Vagina (tissue), 2 donors: ENCODE measurements around the gene NAGS.

Experiments
- POLR2A ChIP-seq, 2 donors: fragments of 450-650 bp; IDR thresholded peaks; one replicate each; pipeline ENCODE4 v1.6.1; 2017; ENCODE audit warnings: antibody characterized with exemption in 2 of 2, mild to moderate bottlenecking in 2 of 2, moderate library complexity in 2 of 2
- POLR2AphosphoS5 ChIP-seq, 2 donors: sonication (generic); formaldehyde crosslinking; IDR thresholded peaks; one replicate each; pipeline ENCODE4 v1.9.0; 2017; ENCODE audit warnings: antibody characterized with exemption in 2 of 2, mild to moderate bottlenecking in 2 of 2, low read depth in 1 of 2; ENCODE audit not compliant: insufficient read depth in 1 of 2
- TF ChIP-seq, protein P1 (sequence below), 3 experiments: fragments of 450-650 bp in 2 of 3; fragments of 200-600 bp in 1 of 3; sonication (generic) in 1 of 3; IDR thresholded peaks; one replicate each; pipeline ENCODE4 v1.5.1; 2017 to 2019; ENCODE audit warnings: antibody characterized with exemption in 3 of 3, mild to moderate bottlenecking in 2 of 3, moderate library complexity in 2 of 3

DNA sequence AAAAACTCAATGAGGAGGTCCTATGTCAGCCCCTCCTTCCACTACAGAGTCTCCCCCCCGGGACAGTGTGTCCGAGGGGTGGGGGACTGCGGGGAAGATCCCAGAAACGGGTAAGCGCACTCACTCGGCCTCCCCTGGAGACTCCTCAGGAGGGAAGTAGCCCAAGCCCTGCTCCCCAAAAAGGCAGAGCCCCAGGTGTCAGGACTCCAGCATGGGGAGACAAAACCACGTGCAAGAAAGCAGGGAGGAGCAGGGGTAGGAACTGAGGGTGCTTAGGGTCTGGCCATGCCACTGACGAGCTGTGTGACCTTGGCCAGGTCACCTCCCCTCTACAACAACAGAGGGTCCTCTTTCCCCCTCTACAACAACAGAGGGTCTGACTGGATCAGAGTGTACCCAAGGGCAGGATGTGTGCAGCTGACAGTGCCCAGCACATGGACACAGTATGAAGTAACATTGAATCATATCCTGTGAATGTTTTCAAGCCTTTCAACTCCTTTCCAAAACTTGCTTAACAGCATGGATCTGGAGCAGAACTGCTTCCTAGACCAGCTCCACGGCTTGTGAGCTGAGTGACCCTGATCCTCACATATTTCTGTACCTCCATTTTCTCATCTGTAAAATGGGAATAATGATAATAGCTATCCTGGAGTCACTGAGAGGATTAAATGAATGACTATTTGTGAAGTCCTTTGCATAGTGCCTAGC lies 2.1 kb upstream of the NAGS start:
- TF ChIP-seq, protein P1, sequence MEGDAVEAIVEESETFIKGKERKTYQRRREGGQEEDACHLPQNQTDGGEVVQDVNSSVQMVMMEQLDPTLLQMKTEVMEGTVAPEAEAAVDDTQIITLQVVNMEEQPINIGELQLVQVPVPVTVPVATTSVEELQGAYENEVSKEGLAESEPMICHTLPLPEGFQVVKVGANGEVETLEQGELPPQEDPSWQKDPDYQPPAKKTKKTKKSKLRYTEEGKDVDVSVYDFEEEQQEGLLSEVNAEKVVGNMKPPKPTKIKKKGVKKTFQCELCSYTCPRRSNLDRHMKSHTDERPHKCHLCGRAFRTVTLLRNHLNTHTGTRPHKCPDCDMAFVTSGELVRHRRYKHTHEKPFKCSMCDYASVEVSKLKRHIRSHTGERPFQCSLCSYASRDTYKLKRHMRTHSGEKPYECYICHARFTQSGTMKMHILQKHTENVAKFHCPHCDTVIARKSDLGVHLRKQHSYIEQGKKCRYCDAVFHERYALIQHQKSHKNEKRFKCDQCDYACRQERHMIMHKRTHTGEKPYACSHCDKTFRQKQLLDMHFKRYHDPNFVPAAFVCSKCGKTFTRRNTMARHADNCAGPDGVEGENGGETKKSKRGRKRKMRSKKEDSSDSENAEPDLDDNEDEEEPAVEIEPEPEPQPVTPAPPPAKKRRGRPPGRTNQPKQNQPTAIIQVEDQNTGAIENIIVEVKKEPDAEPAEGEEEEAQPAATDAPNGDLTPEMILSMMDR (IDR thresholded peaks at IDR 0.05), result no peak
- TF ChIP-seq POLR2AphosphoS5 (IDR thresholded peaks at IDR 0.05; ENCODE audit: insufficient read depth in 1 of 2, low read depth in 1 of 2) (no peak), POLR2A (IDR thresholded peaks at IDR 0.05) (no peak)
